NCI-H2107 treated with DMSO at 0.1 percent for 48 hours (cell line): Measurements from ENCODE around the gene TLK1.

Experiments
- DNase-seq: peaks from one replicate; lab custom pipeline; 2025; ENCODE audit not compliant: unreplicated experiment; lab: John Stamatoyannopoulos, UW

Gene TLK1

DNA sequence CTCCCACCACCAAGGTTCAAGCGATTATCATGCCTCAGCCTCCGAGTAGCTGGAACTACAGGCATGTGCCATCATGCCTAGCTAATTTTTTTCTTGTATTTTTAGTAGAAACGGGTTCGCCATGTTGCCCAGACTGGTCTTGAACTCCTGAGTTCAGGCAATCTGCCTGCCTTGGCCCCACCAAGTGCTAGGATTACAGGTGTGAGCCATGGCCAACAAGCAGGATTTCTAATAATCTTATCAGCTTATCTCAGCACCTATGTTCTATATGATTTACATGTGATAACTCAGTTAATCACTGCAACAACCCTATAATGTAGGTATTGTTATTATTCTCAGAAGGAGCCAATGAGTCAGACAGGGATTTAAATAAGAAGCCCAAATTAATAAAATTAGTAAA, 151.3 kb downstream of the TLK1 start:
- DNase-seq, result no peak

- DNase-seq, result no peak
Observed at GRCh38 chr2:171008550-171009205, 152.0 kb downstream of the TLK1 start.

DNA sequence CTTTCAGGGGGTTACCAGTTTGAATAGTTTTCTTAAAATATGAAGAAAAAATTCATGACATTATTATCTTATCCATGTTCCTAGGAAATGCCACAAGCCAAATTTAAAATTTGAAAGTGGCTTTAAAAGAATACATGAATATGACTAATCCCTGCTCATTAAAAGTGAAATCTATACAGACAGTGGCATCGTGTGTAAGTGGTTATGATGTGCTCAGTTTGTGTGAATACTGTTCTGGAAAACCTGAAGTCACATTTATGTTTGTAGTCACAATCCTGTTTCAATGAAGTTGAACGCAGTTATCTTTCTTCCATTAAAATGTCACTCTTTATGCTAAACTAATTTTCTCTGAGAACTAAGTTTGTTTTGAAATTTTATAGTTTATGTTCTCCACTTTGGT, 155.9 kb downstream of the TLK1 start:
- no peak for DNase-seq

DNA sequence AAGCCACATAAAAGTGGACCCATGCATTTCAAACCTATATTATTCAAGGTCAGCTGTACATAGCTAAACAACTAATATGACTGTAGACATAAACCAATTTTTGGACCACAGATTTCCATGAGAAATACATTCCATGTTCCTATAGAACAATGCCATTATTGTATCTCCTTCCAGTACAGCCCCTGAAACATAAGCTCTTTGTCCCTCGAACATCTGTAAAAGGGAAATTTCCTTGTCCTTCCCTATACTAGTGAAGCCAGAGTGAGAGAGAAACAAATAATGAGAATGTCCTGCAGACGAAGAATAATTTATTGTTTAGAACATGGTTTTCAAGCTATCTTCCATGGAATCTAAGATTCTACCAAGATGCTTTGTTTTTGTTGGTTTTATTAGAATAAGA, 156.3 kb downstream of the TLK1 start:
- no peak for DNase-seq

DNA sequence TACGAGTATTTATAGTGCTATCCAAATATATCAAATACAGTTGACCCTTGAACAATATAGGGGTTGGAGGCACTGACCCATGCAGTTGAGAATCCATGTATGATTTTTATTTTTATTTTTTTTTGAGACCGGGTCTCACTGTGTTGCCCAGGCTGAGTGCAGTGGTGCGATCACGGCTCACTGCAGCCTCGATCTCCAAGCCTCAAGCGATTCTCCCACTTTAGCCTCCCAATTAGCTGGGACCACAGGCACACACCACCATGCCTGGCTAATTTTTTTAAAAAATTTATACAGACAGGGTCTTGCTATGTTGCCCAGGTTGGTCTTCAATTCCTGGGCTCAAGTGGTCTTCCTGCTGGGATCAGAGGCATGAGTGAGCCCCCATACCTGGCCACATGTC, 161.0 kb downstream of the TLK1 start:
- DNase-seq, result no peak

DNA sequence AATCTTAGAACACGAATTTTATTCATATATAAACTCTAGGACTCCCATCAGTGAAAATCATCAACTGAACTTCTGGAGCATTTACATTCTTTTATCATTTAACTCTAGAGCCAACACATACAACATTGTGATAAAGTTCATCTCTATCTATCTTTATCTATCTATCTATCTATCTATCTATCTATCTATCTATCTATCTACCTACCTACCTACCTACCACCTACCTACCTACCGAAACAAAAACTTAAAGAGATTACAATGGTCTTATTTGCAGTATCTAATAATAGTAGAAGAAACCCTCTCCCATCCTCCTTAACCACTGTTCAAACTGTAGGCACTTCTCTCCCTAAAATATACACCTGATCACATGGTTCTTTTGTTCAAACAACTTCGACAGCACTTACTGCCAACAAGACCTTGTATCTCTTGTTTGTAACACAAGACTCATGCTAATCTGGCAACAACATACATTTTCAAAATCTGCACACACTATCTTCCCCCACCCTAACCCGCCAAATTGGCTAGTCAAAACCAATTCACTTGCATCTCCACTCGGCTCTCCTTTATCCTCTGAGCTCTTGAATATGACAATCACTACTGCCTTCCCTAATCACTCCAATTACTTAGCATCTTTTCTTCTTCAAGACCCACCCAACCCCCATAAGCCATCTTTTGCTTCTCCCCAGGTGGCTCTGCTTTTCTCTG, 162.6 kb downstream of the TLK1 start:
- peak; percentile 47 for DNase-seq

DNA sequence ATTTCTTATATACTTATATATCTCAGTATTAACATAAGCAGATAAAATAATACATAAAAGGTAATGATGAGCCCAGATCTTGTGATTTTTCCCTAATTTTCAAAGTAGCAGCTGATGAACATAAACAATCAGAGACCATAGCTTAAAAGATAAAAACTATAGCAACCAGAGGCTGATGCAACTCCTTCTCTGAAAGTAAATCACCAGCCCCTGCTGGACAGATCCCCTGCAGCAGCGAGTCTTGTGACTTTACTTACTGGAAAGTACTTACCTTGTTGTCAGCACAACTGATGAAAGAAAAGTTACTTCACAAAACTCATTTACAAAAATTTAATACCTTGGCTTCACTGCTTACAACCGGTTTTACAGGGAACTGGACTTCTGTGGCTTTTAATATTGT, 164.4 kb downstream of the TLK1 start:
- no peak for DNase-seq

DNA sequence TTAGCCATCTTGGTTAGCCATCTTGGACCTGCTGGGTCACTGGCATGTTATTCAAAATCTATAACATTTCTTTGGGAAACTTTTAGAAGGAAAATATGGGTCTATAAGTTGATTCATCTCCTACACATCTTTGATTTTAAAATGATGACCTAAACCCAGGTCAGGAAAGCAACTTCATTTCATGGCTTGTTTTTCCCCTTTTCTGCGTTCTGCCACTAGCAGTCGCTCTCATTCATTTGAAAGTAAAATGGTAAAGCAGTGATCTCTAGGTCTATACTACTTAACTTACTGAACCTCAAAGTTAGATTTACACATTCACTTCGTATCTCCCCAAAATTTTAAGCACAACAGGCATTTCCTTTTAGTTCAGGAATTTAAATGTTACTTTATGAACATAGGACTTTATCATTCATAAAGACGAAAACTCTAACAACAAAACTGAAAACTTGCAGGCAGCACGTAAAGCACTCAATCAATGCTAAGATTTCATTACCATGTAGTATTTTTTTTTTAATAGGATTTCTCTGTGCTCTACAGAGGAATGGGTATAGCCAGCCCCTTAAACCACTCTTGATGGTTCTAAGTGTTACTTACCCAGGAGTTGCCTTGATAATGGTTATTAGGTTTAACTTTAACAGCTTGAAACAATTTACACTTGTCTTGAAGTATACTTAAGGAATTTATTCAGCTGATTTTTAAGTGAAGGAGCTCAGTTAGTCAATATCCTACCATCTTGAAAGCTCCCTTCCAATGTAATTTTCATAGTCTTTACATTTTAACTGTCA, 169.1 kb downstream of the TLK1 start:
- no peak for DNase-seq

DNA sequence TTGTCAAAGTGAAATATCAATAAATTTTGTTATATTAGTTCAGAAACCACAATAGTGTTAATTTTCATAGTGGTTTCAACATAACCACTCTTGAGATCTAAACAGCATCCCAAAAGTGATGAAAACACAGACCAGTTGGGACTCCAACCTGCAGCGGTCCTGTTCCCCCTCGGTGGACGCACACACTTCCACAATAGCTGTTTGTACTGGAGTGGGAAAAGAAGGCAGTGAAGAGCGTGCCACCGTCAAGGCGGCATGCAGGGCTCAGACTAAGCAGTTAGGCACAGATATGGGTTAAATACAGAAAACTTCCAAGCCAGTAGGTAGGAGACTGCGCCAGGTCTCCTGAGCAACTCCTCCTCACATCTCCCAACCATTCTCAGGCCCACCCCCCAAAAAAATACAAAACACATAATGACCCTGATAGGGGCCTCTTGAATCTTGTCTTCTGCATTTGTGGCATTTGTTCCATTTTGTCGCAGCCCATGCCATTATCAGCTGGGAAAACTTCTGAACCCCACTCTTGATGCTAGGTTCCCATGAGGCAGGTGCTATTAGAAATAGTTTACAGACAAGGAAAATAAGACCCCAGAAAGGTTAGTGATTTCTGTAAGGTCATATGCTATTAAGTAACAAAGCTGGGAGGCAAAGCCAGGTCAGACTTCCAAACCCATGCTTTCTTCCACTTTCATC, 174.0 kb downstream of the TLK1 start:
- DNase-seq, result no peak

GRCh38 chr2:170985407-170985806, 175.3 kb downstream of the TLK1 start:
- DNase-seq, result no peak

DNA sequence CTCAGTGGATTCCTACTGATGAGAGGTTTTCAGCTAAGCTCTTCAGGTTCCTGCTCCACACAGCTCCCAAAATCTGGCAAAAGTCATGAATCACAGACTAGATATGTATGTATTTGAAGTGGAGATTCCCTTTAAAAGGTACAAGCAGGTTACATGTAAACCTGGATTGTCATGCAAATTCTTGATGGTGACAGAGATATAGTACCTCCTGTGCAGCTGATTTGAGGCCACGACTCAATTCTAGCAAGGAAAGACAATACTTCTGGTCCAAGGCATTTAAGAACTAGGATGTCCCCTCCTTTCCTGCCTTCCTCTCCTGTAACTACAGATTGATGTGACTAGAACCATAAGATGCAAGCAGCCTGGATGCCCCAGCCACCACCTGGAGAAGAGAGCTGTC, 176.6 kb downstream of the TLK1 start:
- DNase-seq, result no peak

DNA sequence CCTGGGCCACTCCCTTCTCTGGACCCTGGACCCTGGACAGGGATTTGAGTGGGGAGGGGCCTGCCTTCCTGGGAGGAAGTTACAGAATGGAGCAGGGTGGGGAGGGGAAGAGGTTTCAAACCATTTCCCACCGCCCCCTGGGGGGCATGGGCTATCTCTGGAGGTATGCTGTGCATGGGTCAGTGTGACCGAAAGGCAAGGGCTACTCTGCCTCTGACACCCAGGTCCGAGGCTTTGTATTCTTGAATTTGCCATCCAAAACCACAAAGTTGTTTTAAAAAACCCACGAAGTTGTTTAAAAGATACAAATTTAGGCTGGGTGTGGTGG, 184.8 kb downstream of the TLK1 start:
- DNase-seq, result no peak

DNA sequence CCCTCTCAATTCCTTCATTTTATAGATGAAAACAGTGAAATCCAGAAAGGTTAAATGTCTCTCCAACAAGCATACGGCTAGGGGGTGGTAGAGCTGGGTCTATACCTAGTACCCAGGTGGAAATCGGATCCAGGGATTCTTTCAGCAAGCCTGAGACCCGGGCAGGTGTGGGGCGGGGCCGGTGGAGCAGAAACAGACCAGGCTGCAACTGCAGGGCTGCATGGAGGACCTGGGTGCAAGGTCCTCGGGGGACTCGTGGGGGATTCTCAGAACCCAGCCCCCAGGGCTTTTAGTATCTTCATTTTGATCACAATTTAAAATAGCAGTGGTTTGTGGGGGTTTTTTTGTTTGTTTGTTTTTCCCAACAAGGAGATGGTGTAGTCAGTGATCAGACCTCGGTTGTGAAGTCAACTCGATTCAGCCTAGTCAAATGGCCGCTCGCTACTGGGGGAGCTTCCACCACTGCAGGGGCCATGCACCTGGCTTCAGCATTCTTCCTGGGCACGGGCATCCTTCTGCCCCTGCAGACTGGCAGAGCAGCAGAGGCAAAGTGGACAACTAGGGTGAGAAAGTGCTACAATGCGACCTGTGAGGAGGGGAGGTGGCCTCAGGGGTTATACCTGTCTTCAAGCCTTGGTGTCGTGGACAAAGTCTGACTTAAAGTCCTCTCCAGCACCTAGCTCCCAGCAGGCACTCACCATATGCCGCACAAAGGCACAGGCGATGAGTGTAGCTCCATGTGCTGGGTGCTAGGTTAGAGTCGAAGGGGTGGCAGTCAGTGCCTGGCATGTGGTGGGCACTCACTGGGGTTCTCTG, 185.4 kb downstream of the TLK1 start:
- no peak for DNase-seq

DNA sequence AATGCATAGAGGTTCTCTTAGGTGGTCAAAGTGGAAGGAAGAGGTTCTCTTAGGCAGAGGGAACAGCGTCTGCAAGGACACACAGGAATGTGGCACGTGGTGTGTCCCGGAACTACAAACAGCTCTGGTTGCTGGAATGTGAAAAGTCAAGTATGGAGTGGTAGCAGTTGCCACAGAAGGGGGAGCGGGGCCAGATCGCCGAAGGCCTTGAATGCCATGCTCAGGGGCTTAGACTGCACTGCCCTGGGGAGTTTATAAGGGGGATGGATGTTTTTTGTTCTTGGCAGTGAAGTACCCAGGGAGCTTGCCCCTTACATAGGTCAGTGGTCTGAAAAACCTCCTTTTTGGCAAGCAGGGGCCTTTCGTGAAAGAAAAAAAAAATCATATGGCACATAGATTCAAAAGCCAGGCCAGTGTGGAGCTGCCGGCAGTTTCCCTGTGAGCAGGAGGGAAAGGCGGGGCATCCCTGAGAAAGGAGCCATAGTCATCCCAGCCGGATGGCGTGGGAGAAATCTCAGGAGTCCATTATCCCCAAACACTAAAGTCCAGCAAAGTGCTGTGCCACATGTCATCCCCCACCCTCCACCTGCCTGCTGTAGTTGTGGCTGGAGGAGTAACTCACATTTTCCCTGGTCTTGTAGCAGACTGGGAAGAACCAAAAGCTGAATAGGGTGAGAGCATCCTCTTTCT, 186.2 kb downstream of the TLK1 start:
- no peak for DNase-seq

GRCh38 chr2:170973492-170974303, 187.0 kb downstream of the TLK1 start:
- peak; percentile 72 for DNase-seq

DNA sequence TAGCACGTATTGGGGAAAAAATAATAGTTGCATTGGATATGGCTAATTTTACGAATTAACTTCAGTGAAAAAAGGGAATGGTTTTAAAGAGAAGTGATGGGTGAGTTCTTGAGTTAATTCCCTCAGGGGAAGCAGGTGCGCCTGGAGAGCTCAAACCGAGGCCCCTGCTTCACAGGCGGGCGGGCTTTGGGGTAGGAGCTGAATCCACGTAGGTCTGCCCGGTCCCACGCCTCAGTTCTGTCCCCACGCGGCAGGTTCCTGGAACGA, 187.5 kb downstream of the TLK1 start:
- DNase-seq, result no peak

DNA sequence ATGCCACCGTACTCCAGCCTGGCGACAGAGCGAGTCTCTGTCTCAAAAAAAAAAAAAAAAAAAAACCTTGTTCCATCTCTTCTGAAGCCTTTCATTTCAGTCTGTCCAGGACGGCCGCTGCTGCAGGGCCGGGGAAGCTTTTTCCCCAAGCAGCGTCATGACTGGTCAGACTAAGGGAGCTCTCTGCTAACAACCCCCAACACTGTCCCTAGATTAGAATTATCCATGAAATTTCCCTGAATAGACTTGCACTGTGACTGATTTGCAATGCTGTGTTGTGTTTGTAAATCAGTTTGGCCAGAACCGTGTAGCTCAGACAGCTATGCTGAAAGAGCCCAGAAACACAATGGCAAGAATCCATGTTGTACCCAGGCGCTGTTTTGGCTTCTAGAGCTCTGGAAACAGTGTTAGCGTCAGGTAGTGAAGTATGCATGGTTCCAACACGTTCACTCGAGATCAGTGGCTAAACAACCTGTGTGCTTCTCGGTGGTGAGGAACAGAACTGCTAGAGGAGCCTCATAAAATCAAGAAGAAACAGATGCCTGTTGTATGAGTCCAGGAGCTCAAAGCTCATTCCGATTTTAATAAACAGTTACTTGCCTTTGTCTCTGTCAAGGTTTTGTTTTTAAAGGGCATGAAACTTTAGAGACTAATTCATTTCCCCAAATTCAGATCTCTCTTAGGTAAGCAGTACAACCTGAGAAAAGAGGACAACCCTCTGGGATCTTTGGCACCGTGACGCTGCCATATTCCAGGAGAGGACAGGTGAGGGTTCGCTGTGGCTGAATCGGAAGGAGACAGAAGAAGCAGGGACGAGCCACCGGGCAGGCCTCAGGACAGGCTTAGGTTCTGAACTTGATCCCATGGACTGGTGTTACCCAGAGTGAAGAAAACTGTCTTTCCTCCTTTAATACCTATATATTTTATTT, 188.1 kb downstream of the TLK1 start:
- peak; percentile 47 for DNase-seq

DNA sequence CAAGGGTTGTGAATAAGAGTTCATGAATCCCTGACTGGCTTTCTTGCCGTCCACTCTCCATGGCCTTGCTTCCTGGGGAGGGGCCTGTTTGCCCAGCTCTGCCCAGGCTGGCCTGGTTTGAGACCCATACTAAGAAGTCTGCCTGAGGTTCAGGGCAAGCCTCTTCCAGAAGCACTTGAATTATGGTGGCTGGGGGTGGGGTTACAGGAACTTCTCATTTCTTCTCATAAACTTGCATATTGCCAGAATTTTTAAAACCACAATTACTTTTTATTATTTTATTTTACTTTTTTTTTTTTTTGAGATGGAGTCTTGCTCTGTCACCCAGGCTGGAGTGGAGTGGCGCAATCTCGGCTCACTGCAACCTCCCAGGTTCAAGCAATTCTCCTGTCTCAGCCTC, 189.6 kb downstream of the TLK1 start:
- DNase-seq, result no peak
